Measurements from ENCODE around the gene SDF4.

The SDF4 gene

GRCh38 chr1:1240822-1241587, 9.2 kb upstream of the SDF4 start:
- no peak for DNase-seq

GRCh38 chr1:1240348-1240732, 8.5 kb upstream of the SDF4 start:
- DNase-seq = no peak

- no peak for DNase-seq
Measured at GRCh38 chr1:1239614-1240347, 8.0 kb upstream of the SDF4 start.

GRCh38 chr1:1239227-1239613, 7.4 kb upstream of the SDF4 start:
- DNase-seq = no peak

GRCh38 chr1:1238702-1239178, 6.9 kb upstream of the SDF4 start:
- DNase-seq = no peak

- no peak for DNase-seq
Measured at GRCh38 chr1:1237874-1238701, 6.3 kb upstream of the SDF4 start.

- DNase-seq = no peak
Measured at GRCh38 chr1:1236945-1237873, 5.4 kb upstream of the SDF4 start.

GRCh38 chr1:1236176-1236763, 4.5 kb upstream of the SDF4 start:
- no peak for DNase-seq

GRCh38 chr1:1235016-1235744, 3.4 kb upstream of the SDF4 start:
- DNase-seq = no peak

- no peak for DNase-seq
Measured at GRCh38 chr1:1234180-1234808, 2.5 kb upstream of the SDF4 start.

- no peak for DNase-seq
Measured at GRCh38 chr1:1233567-1233892, 1.7 kb upstream of the SDF4 start.

- no peak for DNase-seq
Measured at GRCh38 chr1:1232796-1233566, 1.2 kb upstream of the SDF4 start.

GRCh38 chr1:1232208-1232795, 501 bp upstream of the SDF4 start, which contains the start of gene B3GALT6:
Gene B3GALT6 (plus strand): TSS chr1:1232237. CDS start chr1:1232279, 42 bp downstream.
- DNase-seq = no peak

GRCh38 chr1:1230656-1231399, 973 bp downstream of the SDF4 start:
- no peak for DNase-seq

- no peak for DNase-seq
Measured at GRCh38 chr1:1229770-1230169, 2.0 kb downstream of the SDF4 start.

GRCh38 chr1:1228596-1229321, 3.0 kb downstream of the SDF4 start:
- DNase-seq = no peak

GRCh38 chr1:1228187-1228586, 3.6 kb downstream of the SDF4 start:
- DNase-seq = no peak

- DNase-seq = no peak
Measured at GRCh38 chr1:1227386-1227785, 4.4 kb downstream of the SDF4 start.
